Measurements from ENCODE around the gene TSPOAP1.

Gene TSPOAP1

GRCh38 chr17:58318627-58319172 lies 9.9 kb downstream of the TSPOAP1 start:
- H3K9ac ChIP-seq (ENCODE audit: low read length), result no peak overlapping the region
- H3K79me2 ChIP-seq (ENCODE audit: insufficient read depth, low read length), result no peaks in the 10 kb centered on the region
- no peaks in the 10 kb centered on the region for H3F3A ChIP-seq (ENCODE audit: insufficient read depth)
- H3K4me2 ChIP-seq (ENCODE audit: low read depth, low read length, poor library complexity, severe bottlenecking), result no peak overlapping the region
- H2AFZ ChIP-seq (ENCODE audit: low read depth, low read length, severe bottlenecking), result no peak overlapping the region
- no peaks in the 10 kb centered on the region for H3K27me3 ChIP-seq (ENCODE audit: low read length)
- no peaks in the 10 kb centered on the region for H3K36me3 ChIP-seq (ENCODE audit: low read length)
- H3K9me3 ChIP-seq (ENCODE audit: insufficient read depth, low read length), result no peaks in the 10 kb centered on the region
- H3K27ac ChIP-seq (ENCODE audit: low read depth, low read length), result no peak overlapping the region
- H3K9me2 ChIP-seq (replicated peaks; ENCODE audit: insufficient read depth, low read length), result no peaks in the 10 kb centered on the region
- TF ChIP-seq, protein P1, sequence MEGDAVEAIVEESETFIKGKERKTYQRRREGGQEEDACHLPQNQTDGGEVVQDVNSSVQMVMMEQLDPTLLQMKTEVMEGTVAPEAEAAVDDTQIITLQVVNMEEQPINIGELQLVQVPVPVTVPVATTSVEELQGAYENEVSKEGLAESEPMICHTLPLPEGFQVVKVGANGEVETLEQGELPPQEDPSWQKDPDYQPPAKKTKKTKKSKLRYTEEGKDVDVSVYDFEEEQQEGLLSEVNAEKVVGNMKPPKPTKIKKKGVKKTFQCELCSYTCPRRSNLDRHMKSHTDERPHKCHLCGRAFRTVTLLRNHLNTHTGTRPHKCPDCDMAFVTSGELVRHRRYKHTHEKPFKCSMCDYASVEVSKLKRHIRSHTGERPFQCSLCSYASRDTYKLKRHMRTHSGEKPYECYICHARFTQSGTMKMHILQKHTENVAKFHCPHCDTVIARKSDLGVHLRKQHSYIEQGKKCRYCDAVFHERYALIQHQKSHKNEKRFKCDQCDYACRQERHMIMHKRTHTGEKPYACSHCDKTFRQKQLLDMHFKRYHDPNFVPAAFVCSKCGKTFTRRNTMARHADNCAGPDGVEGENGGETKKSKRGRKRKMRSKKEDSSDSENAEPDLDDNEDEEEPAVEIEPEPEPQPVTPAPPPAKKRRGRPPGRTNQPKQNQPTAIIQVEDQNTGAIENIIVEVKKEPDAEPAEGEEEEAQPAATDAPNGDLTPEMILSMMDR (IDR thresholded peaks at IDR 0.05; ENCODE audit: insufficient read depth, low read length, poor library complexity, severe bottlenecking), result no peak
- TF ChIP-seq EZH2phosphoT487 (conservative IDR thresholded peaks at IDR 0.05; ENCODE audit: low read length), result no peak
- no peak overlapping the region for H3K4me3 ChIP-seq (ENCODE audit: insufficient read depth, low read length, poor library complexity, severe bottlenecking)
- no peaks in the 10 kb centered on the region for H4K20me1 ChIP-seq (ENCODE audit: low read depth, low read length)

DNA sequence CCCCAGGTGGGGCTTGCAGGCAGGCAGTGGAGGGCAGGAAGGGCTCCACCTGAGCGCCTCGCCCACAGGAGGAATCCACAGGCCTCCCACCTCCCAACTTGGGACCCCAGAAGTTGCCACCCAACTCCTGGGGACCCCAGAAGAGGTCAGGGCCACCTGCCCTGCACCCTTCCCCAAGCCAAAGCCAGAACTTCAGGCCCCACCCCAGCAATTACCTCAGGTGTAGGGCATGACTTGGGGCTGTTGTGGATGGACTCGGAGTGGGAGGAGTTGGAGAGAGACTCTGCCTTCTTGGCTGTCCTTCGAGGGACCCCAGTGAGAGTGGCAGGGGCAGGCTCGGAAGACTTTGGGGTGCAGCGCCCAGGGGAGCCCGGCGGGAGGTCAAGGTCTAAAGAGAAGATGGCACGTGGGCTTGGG lies 10.5 kb downstream of the TSPOAP1 start:
- no peak overlapping the region for H3K4me2 ChIP-seq (ENCODE audit: low read depth, low read length, poor library complexity, severe bottlenecking)
- no peak overlapping the region for H3K27ac ChIP-seq (ENCODE audit: low read depth, low read length)

GRCh38 chr17:58317421-58318064 lies 11.1 kb downstream of the TSPOAP1 start:
- H3K27ac ChIP-seq (ENCODE audit: low read depth, low read length), result no peak overlapping the region
- no peak overlapping the region for H3K4me3 ChIP-seq (ENCODE audit: insufficient read depth, low read length, poor library complexity, severe bottlenecking)
- no peak for TF ChIP-seq EZH2phosphoT487 (conservative IDR thresholded peaks at IDR 0.05; ENCODE audit: low read length)
- TF ChIP-seq, protein P1 (IDR thresholded peaks at IDR 0.05; ENCODE audit: insufficient read depth, low read length, poor library complexity, severe bottlenecking), result peak; percentile 85
- no peaks in the 10 kb centered on the region for H3K9me3 ChIP-seq (ENCODE audit: insufficient read depth, low read length)
- H3F3A ChIP-seq (ENCODE audit: insufficient read depth), result no peaks in the 10 kb centered on the region
- H3K4me2 ChIP-seq (ENCODE audit: low read depth, low read length, poor library complexity, severe bottlenecking), result no peak overlapping the region
- no peak overlapping the region; the same call in 1 of the 2 replicates for H3K9ac ChIP-seq (ENCODE audit: low read length)
- H3K27me3 ChIP-seq (ENCODE audit: low read length), result no peaks in the 10 kb centered on the region
- H3K9me2 ChIP-seq (replicated peaks; ENCODE audit: insufficient read depth, low read length), result no peaks in the 10 kb centered on the region
- H2AFZ ChIP-seq (ENCODE audit: low read depth, low read length, severe bottlenecking), result no peak overlapping the region
- no peaks in the 10 kb centered on the region for H4K20me1 ChIP-seq (ENCODE audit: low read depth, low read length)
- no peaks in the 10 kb centered on the region for H3K36me3 ChIP-seq (ENCODE audit: low read length)
- H3K79me2 ChIP-seq (ENCODE audit: insufficient read depth, low read length), result no peaks in the 10 kb centered on the region

More for the DNA sequence above, 10.5 kb downstream of the TSPOAP1 start:
- no peaks in the 10 kb centered on the region for H3K36me3 ChIP-seq (ENCODE audit: low read length)
- no peaks in the 10 kb centered on the region for H3K9me2 ChIP-seq (replicated peaks; ENCODE audit: insufficient read depth, low read length)
- H3K27me3 ChIP-seq (ENCODE audit: low read length), result no peaks in the 10 kb centered on the region
- H3K79me2 ChIP-seq (ENCODE audit: insufficient read depth, low read length), result no peaks in the 10 kb centered on the region
- no peaks in the 10 kb centered on the region for H3F3A ChIP-seq (ENCODE audit: insufficient read depth)
- no peak overlapping the region for H3K4me3 ChIP-seq (ENCODE audit: insufficient read depth, low read length, poor library complexity, severe bottlenecking)
- H3K9me3 ChIP-seq (ENCODE audit: insufficient read depth, low read length), result no peaks in the 10 kb centered on the region
- H4K20me1 ChIP-seq (ENCODE audit: low read depth, low read length), result no peaks in the 10 kb centered on the region
- TF ChIP-seq, protein P1 (IDR thresholded peaks at IDR 0.05; ENCODE audit: insufficient read depth, low read length, poor library complexity, severe bottlenecking), result no peak
- TF ChIP-seq EZH2phosphoT487 (conservative IDR thresholded peaks at IDR 0.05; ENCODE audit: low read length), result no peak
- no peak overlapping the region; the same call in 1 of the 2 replicates for H3K9ac ChIP-seq (ENCODE audit: low read length)
- H2AFZ ChIP-seq (ENCODE audit: low read depth, low read length, severe bottlenecking), result no peak overlapping the region
